GM21825 (cell line): ENCODE measurements around the gene LRRC74A.
A peak's percentile ranks its signal among the peaks of the same experiment; 100 is the strongest.

Experiments used
- ATAC-seq: cut with Tn5 transposase; IDR thresholded peaks from one replicate; pipeline ENCODE4 v1.9.1; 2021; ENCODE audit warnings: mild to moderate bottlenecking, moderate library complexity; ENCODE audit not compliant: unreplicated experiment

The LRRC74A gene

DNA sequence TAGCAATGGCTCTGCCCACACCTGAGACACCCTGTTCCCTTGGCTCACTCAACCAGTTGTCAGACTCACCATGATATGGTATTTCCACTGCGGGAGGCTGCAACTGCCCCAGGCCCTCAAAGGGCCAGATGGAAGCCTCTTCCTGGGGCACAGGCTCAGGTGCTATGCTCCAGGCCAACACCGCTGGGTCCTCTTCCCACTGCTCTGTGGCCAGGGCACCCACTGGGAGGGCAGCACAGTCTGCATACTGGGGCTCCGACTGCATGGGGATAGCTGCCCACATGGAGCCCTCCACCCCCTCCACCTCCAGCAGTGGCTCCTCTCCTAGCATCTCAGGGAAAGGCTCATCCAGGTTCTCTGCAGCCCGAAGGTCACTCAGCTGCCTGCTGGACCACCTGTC, 17.2 kb upstream of the LRRC74A start:
- ATAC-seq, result no peak

GRCh38 chr14:76810525-76810924, 15.7 kb upstream of the LRRC74A start:
- ATAC-seq, result no peak

GRCh38 chr14:76810953-76811400, 15.2 kb upstream of the LRRC74A start:
- no peak for ATAC-seq

- ATAC-seq, result no peak
These were observed 14.6 kb upstream of the LRRC74A start for GRCh38 chr14:76811561-76811960.

GRCh38 chr14:76812093-76812421, 14.2 kb upstream of the LRRC74A start:
- no peak for ATAC-seq

DNA sequence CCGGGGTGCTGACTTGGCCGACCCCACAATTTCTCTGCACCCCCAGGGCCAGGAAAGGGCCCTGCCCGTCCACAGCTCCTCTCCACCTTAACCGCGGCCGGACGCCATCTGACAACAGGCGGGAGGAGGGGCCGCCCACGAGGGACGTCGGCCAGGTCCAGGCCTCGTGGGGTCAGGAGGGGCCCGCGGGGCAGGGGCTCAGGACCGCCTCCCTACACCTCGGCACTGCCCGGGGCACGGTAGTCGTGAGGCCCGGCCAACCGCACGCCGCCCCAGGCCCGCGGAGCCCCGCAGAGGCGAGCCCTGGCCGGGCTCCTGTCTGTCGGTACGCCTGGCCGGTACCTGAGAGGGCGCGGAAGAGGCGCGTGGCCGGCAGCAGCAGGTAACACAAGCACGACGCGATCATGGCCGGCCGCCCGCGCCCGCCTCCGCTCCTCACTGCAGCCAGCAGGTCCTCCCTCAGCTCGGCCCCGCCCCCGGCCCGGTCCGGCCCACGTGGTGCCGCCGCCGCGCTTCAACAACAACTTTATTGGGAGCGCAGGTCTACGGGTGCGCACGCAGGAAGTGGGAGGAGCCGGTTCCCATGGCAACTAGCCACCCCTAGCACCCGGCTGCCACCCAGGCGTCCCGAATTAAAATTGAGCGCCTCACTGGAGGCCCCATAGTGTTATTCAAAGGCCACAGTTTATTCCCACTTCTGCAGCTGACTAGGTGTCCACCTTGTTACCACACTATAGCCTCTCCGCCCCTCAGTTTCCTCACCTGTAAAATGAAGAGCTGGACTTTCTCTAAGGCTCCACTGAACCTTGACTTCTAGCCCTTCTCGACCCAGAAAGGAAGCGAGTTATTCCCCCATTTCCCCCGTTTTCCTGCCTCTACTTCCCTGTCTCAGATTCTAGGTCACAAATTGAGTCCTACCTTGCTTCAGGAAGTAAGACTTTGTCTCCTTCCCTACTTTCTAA, 13.5 kb upstream of the LRRC74A start, which contains the start of gene ANGEL1:
ANGEL1 (minus strand) TSS at position 461 of the 962 bp plus-strand sequence; CDS start at position 406, 55 bp downstream.
- peak; percentile 77 for ATAC-seq

- ATAC-seq, result no peak
These were observed 11.2 kb upstream of the LRRC74A start for GRCh38 chr14:76814726-76815645.

GRCh38 chr14:76820700-76821099, 5.5 kb upstream of the LRRC74A start:
- no peak for ATAC-seq

GRCh38 chr14:76827696-76828296, 1.6 kb downstream of the LRRC74A start:
- no peak for ATAC-seq

- no peak for ATAC-seq
These were observed 2.3 kb downstream of the LRRC74A start for GRCh38 chr14:76828339-76829012.

- no peak for ATAC-seq
These were observed 2.8 kb downstream of the LRRC74A start for GRCh38 chr14:76829013-76829365.

DNA sequence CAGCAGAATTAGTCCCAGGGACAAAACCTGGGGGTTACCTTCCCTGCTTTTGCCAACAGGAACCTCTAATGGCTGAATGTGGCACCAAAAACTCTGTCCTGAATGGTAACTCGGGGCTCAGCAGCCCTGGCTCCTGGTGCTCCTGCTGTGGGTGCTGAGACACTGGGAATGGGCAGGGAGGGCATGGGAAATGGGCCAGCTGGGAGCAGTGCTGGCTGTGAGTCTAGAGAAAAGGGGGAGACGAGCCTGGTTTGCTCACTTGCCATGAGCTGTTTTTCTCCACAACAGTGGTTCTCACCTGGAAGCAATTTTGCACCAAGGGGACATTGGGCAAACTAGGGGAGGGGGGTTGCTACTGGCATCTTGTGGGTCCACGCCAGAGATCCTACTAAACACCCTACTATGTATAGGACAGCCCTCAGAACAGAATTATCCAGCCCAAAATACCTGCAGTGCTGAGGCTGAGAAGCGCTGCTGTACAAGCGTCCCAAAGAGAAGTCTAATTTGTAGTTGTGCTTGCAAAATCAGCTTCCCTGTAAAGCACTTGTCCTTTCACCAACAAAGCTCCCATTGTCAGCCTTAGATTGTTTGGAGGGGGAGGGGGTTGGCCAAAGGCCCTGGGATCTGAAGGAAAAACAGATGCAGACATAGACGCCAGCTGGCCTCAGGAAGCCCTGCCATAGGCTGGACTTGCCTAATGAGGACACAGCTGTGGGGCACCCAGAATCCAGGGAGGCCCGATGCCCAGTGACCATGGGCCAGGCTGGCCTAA, 3.6 kb downstream of the LRRC74A start:
- ATAC-seq, result no peak

DNA sequence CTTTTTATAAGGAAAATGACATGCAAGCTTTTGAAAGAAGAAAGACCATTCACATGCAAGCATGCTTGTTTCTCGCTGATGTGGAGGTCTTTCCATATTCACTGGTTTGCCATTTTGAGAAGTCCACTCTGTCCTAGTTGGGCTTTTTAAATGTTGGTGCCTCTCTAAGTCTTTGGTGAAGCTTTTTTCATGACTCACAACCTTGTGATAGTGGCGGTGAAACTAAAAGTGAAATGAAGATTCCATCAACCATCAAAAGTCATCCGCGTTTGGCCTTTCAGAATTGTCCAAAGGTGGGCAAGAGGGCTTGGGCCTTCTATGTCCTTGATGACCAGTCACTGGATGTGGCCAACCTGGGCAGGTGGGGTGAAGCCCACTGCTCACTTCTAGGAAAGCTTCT, 4.3 kb downstream of the LRRC74A start:
- no peak for ATAC-seq

DNA sequence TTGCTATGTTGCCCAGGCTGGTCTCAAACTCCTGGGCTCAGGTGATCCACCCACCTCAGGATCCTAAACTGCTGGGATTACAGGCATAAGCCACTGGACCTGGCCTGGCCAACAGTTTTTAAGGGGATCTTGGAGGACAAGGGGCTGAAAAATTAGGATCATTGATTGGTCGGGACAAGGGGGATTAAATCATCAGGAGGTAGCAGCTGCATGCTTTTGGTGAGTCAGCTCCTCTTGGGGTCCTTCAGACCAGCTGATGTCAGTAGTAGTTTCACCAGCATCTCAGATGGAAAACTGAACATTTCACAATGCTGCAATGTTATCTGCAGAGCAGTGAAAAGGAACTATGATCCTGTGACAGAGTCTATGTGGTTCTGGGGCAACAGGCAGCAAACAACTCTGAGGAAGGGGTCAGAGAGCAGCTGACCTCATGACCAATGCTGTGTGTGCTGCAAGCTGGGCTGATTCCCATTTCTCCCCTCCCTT, 6.3 kb downstream of the LRRC74A start:
- no peak for ATAC-seq

DNA sequence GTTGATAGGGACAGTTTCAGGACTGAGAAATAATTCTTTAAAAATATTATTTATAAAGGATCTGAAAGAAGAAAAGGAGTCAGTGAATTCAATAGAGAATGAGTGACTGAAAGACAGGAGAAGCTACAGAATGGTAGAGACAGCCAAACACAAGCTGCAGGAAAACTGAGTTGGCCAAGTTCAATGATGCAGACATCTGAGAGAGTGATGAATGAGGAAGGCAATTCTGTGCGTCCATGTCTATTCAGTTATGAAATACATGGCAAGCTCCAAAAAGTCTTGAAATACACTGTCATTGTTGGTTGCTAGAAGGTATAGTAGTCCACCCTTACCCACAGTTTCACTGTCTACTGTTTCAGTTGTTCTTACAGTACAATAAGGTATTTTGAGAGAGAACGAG, 6.8 kb downstream of the LRRC74A start:
- ATAC-seq, result no peak

DNA sequence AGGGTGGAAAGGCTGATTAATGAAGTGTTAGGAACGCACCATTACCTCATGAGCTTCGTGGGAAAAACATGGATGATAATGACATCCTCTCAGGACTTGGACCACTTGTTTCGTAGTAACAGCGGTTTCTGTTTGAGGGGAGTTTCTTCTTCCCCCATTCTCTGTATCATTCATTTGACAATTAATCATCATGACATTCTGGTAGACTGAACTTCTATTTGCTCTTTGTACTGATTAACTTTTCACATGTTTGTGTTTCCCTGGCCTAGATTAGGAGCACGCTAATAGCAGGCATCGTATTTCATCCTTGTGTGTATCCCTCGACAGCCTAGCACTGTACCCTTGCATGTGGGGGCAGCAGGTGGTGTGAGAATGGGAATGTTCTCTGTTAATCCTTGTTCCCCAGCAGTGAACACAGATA, 8.0 kb downstream of the LRRC74A start:
- no peak for ATAC-seq

GRCh38 chr14:76836029-76836630, 9.9 kb downstream of the LRRC74A start:
- ATAC-seq, result no peak

DNA sequence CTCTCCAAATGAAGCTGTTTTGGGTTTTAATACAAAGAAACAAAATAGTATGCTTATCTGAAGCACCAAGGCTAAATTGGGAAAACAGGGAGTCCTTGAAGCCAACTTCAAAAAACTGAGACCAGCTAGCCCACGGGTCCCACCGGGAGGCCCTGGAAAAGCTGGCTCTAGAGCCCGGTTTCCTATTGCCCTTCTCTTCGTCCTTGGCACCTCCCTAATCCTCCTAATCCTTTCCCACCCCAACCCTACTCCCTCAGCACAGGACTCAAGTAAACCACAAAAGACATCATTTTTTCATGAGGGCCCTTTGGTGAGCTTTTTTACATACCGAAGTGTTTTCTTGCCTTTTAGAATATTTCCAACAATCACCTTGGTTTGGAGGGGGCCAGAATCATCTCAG, 11.3 kb downstream of the LRRC74A start:
- ATAC-seq, result no peak

GRCh38 chr14:76842414-76842813, 16.2 kb downstream of the LRRC74A start:
- no peak for ATAC-seq
